H7 (cell line): ENCODE measurements around the gene STX10. TPM values are rescaled to one million over a fixed set of nuclear protein-coding genes. Genes with fewer than 3 reads are reported as not detected.
"Not testable (repeated sequence)": the region's sequence is repeated elsewhere in the genome, so short reads cannot be mapped to it uniquely, and the experiment has no call there.

Source experiments
- DNase-seq: peaks from one replicate; pipeline ENCODE4 v3.0.0; 2012
- H3K27me3 ChIP-seq: 2 replicates; pipeline ENCODE4 v1.6.0; 2011; ENCODE audit warnings: mild to moderate bottlenecking, low read length; ENCODE audit not compliant: control insufficient read depth, insufficient read depth
- H3K36me3 ChIP-seq: replicated peaks from 2 replicates; pipeline ENCODE4 v1.5.1; 2011; ENCODE audit warnings: low read length; ENCODE audit not compliant: control insufficient read depth, insufficient read depth
- H3K4me3 ChIP-seq: 2 replicates; pipeline ENCODE4 v1.5.1; 2011; ENCODE audit warnings: low read depth, mild to moderate bottlenecking, control low read depth, low read length, moderate library complexity; ENCODE audit not compliant: insufficient read depth
- total RNA-seq: library from RNA; depleted of rRNA; stranded (reverse); fragments of >200 nt; shearing (Covaris generic); gene quantifications from 2 replicates; pipeline ENCODE4 v1.2.3, GENCODE V29; 2014

The STX10 gene
- total RNA-seq, 1 experiment from 2014 or later: 60.1 TPM

- no peaks in the 10 kb centered on the region for H3K27me3 ChIP-seq
- DNase-seq: peak; percentile 95
- peaks cover 3% of the 10 kb centered on the region for H3K36me3 ChIP-seq
- peak overlapping the region; percentile 99 for H3K4me3 ChIP-seq
Measured at GRCh38 chr19:13154911-13155471, 4.8 kb upstream of the STX10 start.

DNA sequence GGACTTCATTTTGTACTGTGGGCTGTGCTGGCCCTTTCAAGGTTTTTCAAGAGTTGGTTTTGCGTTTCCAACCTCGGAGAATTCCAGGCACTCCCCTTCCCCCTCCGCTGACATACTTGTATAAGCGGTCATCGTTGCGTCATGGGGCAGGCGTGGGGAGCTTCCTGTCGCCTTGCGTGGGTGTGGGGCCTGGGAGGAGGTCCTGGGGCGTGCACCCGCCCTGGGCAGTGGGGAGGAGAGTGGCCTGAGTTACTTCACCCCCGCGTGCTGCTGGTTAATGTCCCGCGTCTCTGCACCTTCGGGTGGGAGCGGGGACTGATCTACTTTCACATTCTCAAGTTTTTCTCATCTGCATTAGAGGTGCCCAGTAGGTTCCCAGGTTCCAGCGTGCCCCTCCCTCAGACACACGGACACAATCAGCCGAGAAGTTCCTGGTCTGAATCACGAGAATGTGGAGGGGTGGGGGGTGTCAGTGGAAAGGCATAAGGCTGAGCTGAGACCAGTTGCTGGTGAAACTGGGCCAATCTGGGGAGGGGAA, 4.1 kb upstream of the STX10 start:
- H3K27me3 ChIP-seq: no peaks in the 10 kb centered on the region
- DNase-seq: peak; percentile 55
- H3K36me3 ChIP-seq: peaks cover 3% of the 10 kb centered on the region
- peak overlapping the region; percentile 99 for H3K4me3 ChIP-seq

DNA sequence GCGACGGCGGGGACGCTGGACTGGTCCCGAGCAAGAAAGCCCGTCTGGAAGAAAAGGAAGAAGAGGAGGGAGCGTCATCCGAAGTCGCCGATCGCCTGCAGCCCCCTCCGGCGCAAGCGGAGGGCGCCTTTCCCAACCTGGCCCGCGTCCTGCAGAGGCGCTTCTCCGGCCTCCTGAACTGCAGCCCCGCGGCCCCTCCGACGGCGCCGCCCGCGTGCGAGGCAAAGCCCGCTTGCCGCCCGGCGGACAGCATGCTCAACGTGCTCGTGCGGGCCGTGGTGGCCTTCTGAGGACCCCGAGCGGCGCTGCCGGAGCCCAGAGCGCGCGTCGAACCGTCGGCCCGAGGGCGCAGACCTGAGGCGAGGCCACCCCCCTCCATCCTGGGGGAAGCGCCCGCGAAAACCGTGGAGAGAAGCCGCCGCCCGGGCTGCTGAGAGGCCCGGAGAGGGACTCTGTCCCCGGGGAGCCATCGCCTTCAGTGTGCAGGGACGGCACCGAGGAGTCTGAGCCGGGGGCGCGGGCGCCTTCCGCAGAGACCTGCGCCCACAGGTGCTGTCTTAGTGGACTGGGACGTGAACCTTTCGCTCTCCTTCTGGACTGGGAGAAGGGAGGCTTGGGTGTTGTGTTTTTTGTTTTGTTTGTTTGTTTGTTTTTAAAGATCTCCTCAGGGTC, 3.5 kb upstream of the STX10 start:
- DNase-seq: peak; percentile 67
- Histone ChIP-seq H3K4me3 (peak overlapping the region; percentile 99), H3K27me3 (no peaks in the 10 kb centered on the region), H3K36me3 (peaks cover 3% of the 10 kb centered on the region)

DNA sequence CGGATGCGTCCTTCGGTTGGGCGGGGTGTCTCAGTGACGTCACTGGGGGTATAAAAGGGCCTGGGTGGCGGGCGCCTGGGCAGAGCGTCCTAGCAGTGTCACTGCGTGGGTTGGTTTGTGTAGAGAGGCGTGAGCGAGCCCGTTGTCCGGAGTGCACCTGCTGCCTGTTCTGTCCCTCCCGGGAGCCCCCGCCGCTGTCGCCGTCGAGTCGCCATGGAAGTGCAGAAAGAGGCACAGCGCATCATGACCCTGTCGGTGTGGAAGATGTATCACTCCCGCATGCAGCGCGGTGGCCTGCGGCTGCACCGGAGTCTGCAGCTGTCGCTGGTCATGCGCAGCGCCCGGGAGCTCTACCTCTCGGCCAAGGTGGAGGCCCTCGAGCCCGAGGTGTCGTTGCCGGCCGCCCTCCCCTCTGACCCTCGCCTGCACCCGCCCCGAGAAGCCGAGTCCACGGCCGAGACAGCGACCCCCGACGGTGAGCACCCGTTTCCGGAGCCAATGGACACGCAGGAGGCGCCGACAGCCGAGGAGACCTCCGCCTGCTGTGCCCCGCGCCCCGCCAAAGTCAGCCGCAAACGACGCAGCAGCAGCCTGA, 2.9 kb upstream of the STX10 start:
- peak; percentile 95 for DNase-seq
- no peaks in the 10 kb centered on the region for H3K27me3 ChIP-seq
- peaks cover 3% of the 10 kb centered on the region for H3K36me3 ChIP-seq
- H3K4me3 ChIP-seq: peak overlapping the region; percentile 99

GRCh38 chr19:13152356-13152973, 2.3 kb upstream of the STX10 start:
- no peak for DNase-seq
- Histone ChIP-seq H3K4me3 (peak overlapping the region; percentile 99), H3K27me3 (no peaks in the 10 kb centered on the region), H3K36me3 (peaks cover 3% of the 10 kb centered on the region)

- DNase-seq: peak; percentile 100
- Histone ChIP-seq H3K36me3 (peaks cover 3% of the 10 kb centered on the region), H3K27me3 (no peaks in the 10 kb centered on the region), H3K4me3 (peak overlapping the region; percentile 99)
Measured at GRCh38 chr19:13151605-13152355, 1.6 kb upstream of the STX10 start.

DNA sequence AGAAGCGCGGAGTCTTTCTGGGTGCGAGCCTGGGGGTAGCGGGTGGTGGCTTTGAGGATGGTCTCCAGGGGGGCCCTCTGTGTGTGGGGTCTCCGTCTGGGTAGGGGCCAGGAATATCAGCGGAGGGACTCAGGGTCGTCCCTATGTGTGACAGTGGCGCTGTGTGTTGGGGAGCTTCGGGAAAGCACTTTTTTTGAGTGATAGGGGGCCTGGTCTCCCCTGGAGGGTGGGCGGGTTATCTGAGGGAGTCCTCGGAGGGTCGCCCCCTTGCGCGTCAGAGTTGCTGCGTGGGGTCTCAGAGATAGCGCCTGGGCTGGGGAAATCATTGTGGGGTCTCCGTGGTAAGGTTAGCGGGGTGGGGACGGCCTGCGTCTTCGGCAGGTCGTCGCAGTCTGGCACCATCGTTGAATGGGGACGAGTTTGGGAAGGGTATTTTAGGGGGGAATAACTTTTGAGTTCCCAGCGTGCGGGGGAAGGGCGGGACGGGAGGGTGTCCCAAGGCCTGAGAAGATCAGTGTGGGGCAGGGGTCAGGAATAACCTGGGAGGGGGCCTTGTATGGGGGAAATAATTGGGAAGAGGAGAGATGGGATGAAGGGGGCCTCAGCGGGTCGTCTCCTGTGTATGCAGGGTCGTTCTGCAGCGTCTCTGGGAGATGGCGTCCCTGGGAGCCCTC, 893 bp upstream of the STX10 start:
- DNase-seq: peak; percentile 78
- no peaks in the 10 kb centered on the region for H3K27me3 ChIP-seq
- peak overlapping the region; percentile 94 for H3K4me3 ChIP-seq

GRCh38 chr19:13149628-13150186, 468 bp downstream of the STX10 start:
- peaks cover 3% of the 10 kb centered on the region for H3K36me3 ChIP-seq
- no peaks in the 10 kb centered on the region for H3K27me3 ChIP-seq
- peak overlapping the region; percentile 94 for H3K4me3 ChIP-seq
- no peak for DNase-seq

More for the DNA sequence above, 893 bp upstream of the STX10 start:
- peaks cover 3% of the 10 kb centered on the region for H3K36me3 ChIP-seq

- peak overlapping the region; percentile 94 for H3K4me3 ChIP-seq
- not testable (repeated sequence) for H3K36me3 ChIP-seq, H3K27me3 ChIP-seq
- peak; percentile 64 for DNase-seq
Measured at GRCh38 chr19:13149173-13149627, 975 bp downstream of the STX10 start.

GRCh38 chr19:13146763-13147563, 3.2 kb downstream of the STX10 start:
- H3K4me3 ChIP-seq: no peak overlapping the region

GRCh38 chr19:13139633-13140311, 10.4 kb downstream of the STX10 start:
- Histone ChIP-seq H3K4me3 (no peak overlapping the region), H3K36me3 (peaks cover 23% of the 10 kb centered on the region), H3K27me3 (no peaks in the 10 kb centered on the region)
- no peak for DNase-seq

More at GRCh38 chr19:13146763-13147563, 3.2 kb downstream of the STX10 start:
- Histone ChIP-seq H3K27me3 (no peaks in the 10 kb centered on the region), H3K36me3 (peaks cover 2% of the 10 kb centered on the region)
- no peak for DNase-seq

DNA sequence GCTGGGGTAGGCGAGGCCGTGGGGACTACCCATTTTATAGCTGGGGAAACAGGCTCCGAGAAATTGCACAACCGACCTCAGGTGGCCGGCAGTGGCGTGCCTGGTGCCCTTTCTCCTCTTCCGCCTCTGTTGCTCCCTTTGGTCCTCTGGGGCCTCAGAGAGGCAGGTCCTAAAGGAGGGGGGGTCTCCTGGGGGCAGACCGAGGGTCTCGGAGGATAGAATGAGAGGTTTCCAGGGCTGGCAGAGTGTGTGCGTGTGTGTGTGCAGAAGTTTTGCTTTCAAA, 11.3 kb downstream of the STX10 start:
- no peak for DNase-seq
- H3K36me3 ChIP-seq: peaks cover 24% of the 10 kb centered on the region

More for the DNA sequence above, 11.3 kb downstream of the STX10 start:
- H3K27me3 ChIP-seq: no peaks in the 10 kb centered on the region
- H3K4me3 ChIP-seq: no peak overlapping the region
